Glutamatergic neuron (in vitro differentiated cells): ENCODE results near the gene CDK2. TPM values are rescaled to one million over a fixed set of nuclear protein-coding genes. Genes with fewer than 3 reads are reported as not detected.

Experiments
- DNase-seq: peaks from one replicate; pipeline ENCODE4 v3.0.0; 2022
- H3K27ac Mint-ChIP-seq: one replicate; pipeline ENCODE4 v1.8.0; 2020; ENCODE audit warnings: mild to moderate bottlenecking, mixed read lengths, inconsistent platforms; ENCODE audit not compliant: unreplicated experiment
- H3K27me3 Mint-ChIP-seq: one replicate; pipeline ENCODE4 v1.8.0; 2020; ENCODE audit warnings: mild to moderate bottlenecking, moderate library complexity, mixed read lengths, inconsistent platforms; ENCODE audit not compliant: unreplicated experiment
- H3K36me3 Mint-ChIP-seq: one replicate; pipeline ENCODE4 v1.8.0; 2020; ENCODE audit warnings: mild to moderate bottlenecking, mixed read lengths, inconsistent platforms; ENCODE audit not compliant: unreplicated experiment
- H3K4me1 Mint-ChIP-seq: one replicate; pipeline ENCODE4 v1.8.0; 2020; ENCODE audit warnings: mild to moderate bottlenecking, low read depth, mixed read lengths, inconsistent platforms; ENCODE audit not compliant: unreplicated experiment
- H3K4me3 Mint-ChIP-seq: one replicate; pipeline ENCODE4 v1.8.0; 2020; ENCODE audit warnings: mild to moderate bottlenecking, mixed read lengths, inconsistent platforms; ENCODE audit not compliant: unreplicated experiment
- H3K9me3 Mint-ChIP-seq: one replicate; pipeline ENCODE4 v1.8.0; 2020; ENCODE audit warnings: mild to moderate bottlenecking, moderate library complexity, mixed read lengths, inconsistent platforms; ENCODE audit not compliant: unreplicated experiment
- CTCF ChIP-seq: fragments of 200-600 bp; sonication (generic); IDR thresholded peaks from one replicate; pipeline ENCODE4 v1.5.0; 2021; ENCODE audit not compliant: partially characterized antibody, unreplicated experiment
- total RNA-seq: library from RNA; stranded (reverse); fragmentation: NEBNext Ultra II Directional; extraction: Animal tissue kit (Norgen Biotek cat#: 25700); gene quantifications from one replicate; pipeline ENCODE4 v1.2.1, GENCODE V29; 2021; ENCODE audit not compliant: unreplicated experiment

CDK2 gene
- total RNA-seq, 1 donor from 2014 or later, result 20.5 TPM

GRCh38 chr12:55955344-55955743 is 11.3 kb upstream of the CDK2 start:
- Mint-ChIP-seq H3K36me3 (no peaks in the 10 kb centered on the region), H3K9me3 (peaks cover 5% of the 10 kb centered on the region), H3K27me3 (peaks cover 3% of the 10 kb centered on the region), H3K27ac (no peak overlapping the region), H3K4me1 (no peaks in the 10 kb centered on the region), H3K4me3 (no peak overlapping the region)
- TF ChIP-seq CTCF, result no peak
- no peak for DNase-seq

GRCh38 chr12:55955800-55956508 is 10.7 kb upstream of the CDK2 start:
- TF ChIP-seq CTCF, result no peak

GRCh38 chr12:55957106-55957859 is 9.3 kb upstream of the CDK2 start:
- no peak overlapping the region for H3K27ac Mint-ChIP-seq
- TF ChIP-seq CTCF, result no peak

More at GRCh38 chr12:55955800-55956508, 10.7 kb upstream of the CDK2 start:
- Mint-ChIP-seq H3K27me3 (peaks cover 3% of the 10 kb centered on the region), H3K4me3 (no peak overlapping the region), H3K36me3 (no peaks in the 10 kb centered on the region), H3K4me1 (no peaks in the 10 kb centered on the region), H3K9me3 (peaks cover 5% of the 10 kb centered on the region), H3K27ac (no peak overlapping the region)
- no peak for DNase-seq

GRCh38 chr12:55963760-55964159 is 2.9 kb upstream of the CDK2 start:
- Mint-ChIP-seq H3K4me3 (peak overlapping the region; percentile 89), H3K27me3 (peaks cover 10% of the 10 kb centered on the region), H3K9me3 (peaks cover 8% of the 10 kb centered on the region), H3K27ac (no peak overlapping the region), H3K36me3 (no peaks in the 10 kb centered on the region), H3K4me1 (peaks cover 12% of the 10 kb centered on the region)
- no peak for TF ChIP-seq CTCF
- DNase-seq, result no peak

More at GRCh38 chr12:55957106-55957859, 9.3 kb upstream of the CDK2 start:
- peaks cover 3% of the 10 kb centered on the region for H3K27me3 Mint-ChIP-seq
- no peaks in the 10 kb centered on the region for H3K4me1 Mint-ChIP-seq
- DNase-seq, result no peak
- H3K36me3 Mint-ChIP-seq, result no peaks in the 10 kb centered on the region
- no peak overlapping the region for H3K4me3 Mint-ChIP-seq
- H3K9me3 Mint-ChIP-seq, result peaks cover 5% of the 10 kb centered on the region

GRCh38 chr12:55965240-55965639 is 1.4 kb upstream of the CDK2 start:
- H3K4me1 Mint-ChIP-seq, result peaks cover 12% of the 10 kb centered on the region
- H3K4me3 Mint-ChIP-seq, result peak overlapping the region; percentile 89
- peaks cover 10% of the 10 kb centered on the region for H3K27me3 Mint-ChIP-seq
- H3K36me3 Mint-ChIP-seq, result no peaks in the 10 kb centered on the region
- H3K27ac Mint-ChIP-seq, result peak overlapping the region; percentile 96
- DNase-seq, result peak; percentile 62
- no peak for TF ChIP-seq CTCF
- H3K9me3 Mint-ChIP-seq, result peaks cover 8% of the 10 kb centered on the region
